Breast epithelium (tissue), 4 donors: ENCODE data around the gene HSPG2. TPM values are rescaled to one million over a fixed set of nuclear protein-coding genes. Genes with fewer than 3 reads are reported as not detected.
"Not testable (repeated sequence)": the region's sequence is repeated elsewhere in the genome, so short reads cannot be mapped to it uniquely, and the experiment has no call there.

ENCODE experiments used
- DNase-seq, 2 donors: peaks; one replicate each; pipeline ENCODE4 v3.0.0-alpha.2; 2019; ENCODE audit warnings: low spot score in 2 of 2
- H3K27ac ChIP-seq, 2 donors: fragments of 200-600 bp; sonication (generic) in 1 of 2; one replicate each; pipeline ENCODE4 v1.5.1; 2016 to 2019; ENCODE audit warnings: mild to moderate bottlenecking in 1 of 2
- H3K27me3 ChIP-seq, 2 donors: fragments of 200-600 bp; sonication (generic) in 1 of 2; one replicate each; pipeline versions ENCODE4 v1.5.1 to v1.6.0; 2017 to 2019; ENCODE audit warnings: control low read depth in 1 of 2, mild to moderate bottlenecking in 1 of 2
- H3K36me3 ChIP-seq: fragments of 200-600 bp; one replicate; pipeline ENCODE4 v1.5.1; 2019
- H3K4me1 ChIP-seq, 2 donors: fragments of 200-600 bp; sonication (generic); one replicate each; pipeline ENCODE4 v1.5.1; 2016 to 2019; ENCODE audit warnings: control low read depth in 1 of 2
- H3K4me3 ChIP-seq, 3 donors: fragments of 200-600 bp; sonication (generic); 1 replicate in 2 of 3; 2 replicates in 1 of 3; pipeline ENCODE4 v1.5.1; 2016 to 2019; ENCODE audit warnings: mild to moderate bottlenecking in 3 of 3, moderate library complexity in 2 of 3
- H3K9me3 ChIP-seq, 2 donors: fragments of 200-600 bp; sonication (generic) in 1 of 2; one replicate each; pipeline ENCODE4 v1.5.1; 2016 to 2019; ENCODE audit warnings: control low read depth in 1 of 2
- CTCF ChIP-seq, 3 donors: fragments of 450-650 bp; IDR thresholded peaks; one replicate each; pipeline ENCODE4 v1.5.1; 2016 to 2017; ENCODE audit warnings: antibody characterized with exemption in 3 of 3, mild to moderate bottlenecking in 3 of 3, moderate library complexity in 3 of 3
- POLR2A ChIP-seq: fragments of 450-650 bp; IDR thresholded peaks from one replicate; pipeline ENCODE4 v1.6.1; 2016; ENCODE audit warnings: antibody characterized with exemption, mild to moderate bottlenecking, moderate library complexity
- POLR2AphosphoS5 ChIP-seq, 3 donors: sonication (generic); formaldehyde crosslinking; IDR thresholded peaks; one replicate each; pipeline ENCODE4 v1.6.1; 2017; ENCODE audit warnings: antibody characterized with exemption in 3 of 3
- intact Hi-C: fragments of 100-400 bp; cut with DNase I; formaldehyde crosslinking; loops from one replicate; pipeline ENCODE4 v1.15.1; 2023; ENCODE audit warnings: low total_unique reads
- total RNA-seq, 3 donors: library from RNA; depleted of rRNA; stranded (reverse); fragments of >200 nt; gene quantifications; one replicate each; pipeline ENCODE4 v1.1.0, GENCODE V29; 2016

HSPG2 gene
- total RNA-seq, 3 donors from 2014 or later = 48.3 to 219 (median 95.0) TPM

DNA sequence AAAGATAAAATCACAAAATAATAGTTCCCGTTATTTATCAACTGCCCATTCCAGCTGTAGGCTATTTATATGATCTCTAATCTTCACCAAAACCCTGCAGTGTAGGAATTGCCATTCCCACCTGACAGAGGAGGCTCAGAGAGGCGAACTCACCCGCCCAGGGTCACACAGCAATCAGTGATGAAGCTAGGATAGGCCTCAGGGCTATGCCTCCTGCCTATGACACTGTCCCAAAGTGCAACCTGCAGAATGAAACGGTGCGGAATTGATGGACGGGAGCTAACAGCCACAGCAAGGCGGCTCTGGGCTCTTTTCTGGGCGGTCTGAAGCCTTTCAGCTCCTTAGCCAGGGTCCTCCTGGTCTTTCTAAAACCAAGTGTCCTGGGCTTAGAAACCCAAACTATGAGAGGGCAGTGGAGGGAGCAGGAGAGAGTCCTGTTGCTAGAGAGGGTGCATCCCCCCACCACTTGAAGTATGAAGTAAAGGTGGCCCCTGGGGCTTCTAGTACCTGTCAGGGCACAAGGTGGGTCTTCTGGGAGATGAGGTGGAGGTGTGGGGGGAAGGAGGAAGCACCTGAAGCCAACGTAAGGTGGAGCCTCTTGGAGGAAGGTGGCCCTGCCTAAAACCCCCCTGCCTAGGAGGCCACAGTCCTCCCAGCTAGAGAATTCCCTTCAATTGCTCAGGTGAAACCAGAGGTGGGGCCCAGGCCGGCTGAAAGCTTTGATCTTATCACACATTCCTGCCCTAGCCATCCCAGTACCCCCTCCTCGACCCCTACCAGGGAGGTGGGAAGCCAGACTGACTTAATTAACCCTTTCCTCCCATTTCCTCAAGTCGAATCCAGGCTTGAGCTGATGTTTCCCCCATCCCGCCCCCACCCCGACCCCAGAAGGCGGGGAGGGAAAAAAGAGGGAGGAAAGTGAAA is 14.8 kb downstream of the HSPG2 start:
- no peaks in the 10 kb centered on the region for H3K9me3 ChIP-seq
- no peak overlapping the region for H3K4me3 ChIP-seq
- no peak for DNase-seq
- TF ChIP-seq CTCF (IDR thresholded peaks at IDR 0.05) = no peak
- intact Hi-C loops = no loop called here
- peaks cover 5 to 7% of the 10 kb centered on the region in 2 donors for H3K4me1 ChIP-seq
- H3K27ac ChIP-seq = peak overlapping the region; percentile 55 to 81
- H3K27me3 ChIP-seq = no peaks in the 10 kb centered on the region
- no peaks in the 10 kb centered on the region for H3K36me3 ChIP-seq

DNA sequence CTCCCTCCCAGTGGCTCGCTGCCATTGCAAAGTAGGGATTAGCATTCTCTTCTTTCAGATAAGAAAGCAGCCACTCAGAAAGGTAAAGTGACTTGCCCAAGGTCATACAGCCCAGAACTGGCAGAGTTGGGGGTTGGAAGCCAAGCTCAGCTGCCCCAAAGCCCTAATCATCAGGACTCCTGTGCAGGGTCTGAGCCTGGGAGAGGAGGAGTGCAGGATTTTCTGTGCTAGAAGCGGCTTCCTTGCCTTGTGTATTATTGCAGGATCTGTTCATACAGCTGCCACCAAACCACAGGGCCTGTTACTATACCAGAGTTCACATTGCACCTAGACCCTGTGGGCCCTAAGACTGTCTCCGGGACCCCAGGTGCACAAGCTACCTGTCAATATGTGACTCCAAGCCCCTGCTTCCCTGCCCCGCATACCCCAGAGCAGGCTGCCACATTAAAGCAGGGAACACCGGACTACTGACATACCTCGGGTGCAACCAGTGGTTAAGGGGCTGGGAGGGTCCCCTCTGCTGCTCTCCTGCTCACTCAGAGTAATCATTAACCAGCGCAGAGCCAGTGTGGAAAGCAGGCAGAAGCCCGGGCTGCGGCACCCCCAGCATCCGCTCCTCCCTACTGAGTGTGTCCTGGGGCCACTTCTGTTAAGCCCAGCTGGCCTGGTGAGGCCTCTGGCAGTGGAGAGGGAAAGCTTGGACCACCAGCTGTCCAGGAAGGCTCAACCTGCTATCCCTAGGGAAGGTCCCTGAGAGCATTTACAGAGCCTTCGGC is 15.8 kb downstream of the HSPG2 start:
- H3K27ac ChIP-seq = peak overlapping the region; percentile 26 to 81
- intact Hi-C loops = no loop called here
- DNase-seq = no peak
- H3K4me1 ChIP-seq = peaks cover 0 to 7% of the 10 kb centered on the region in 2 donors
- H3K9me3 ChIP-seq = no peaks in the 10 kb centered on the region
- no peaks in the 10 kb centered on the region for H3K27me3 ChIP-seq
- H3K36me3 ChIP-seq = no peaks in the 10 kb centered on the region
- no peak overlapping the region for H3K4me3 ChIP-seq
- no peak for TF ChIP-seq CTCF (IDR thresholded peaks at IDR 0.05)
- no peak for TF ChIP-seq POLR2A
- TF ChIP-seq POLR2AphosphoS5 (IDR thresholded peaks at IDR 0.05) = no peak

GRCh38 chr1:21919520-21919919 is 17.6 kb downstream of the HSPG2 start:
- Histone ChIP-seq H3K9me3 (no peaks in the 10 kb centered on the region), H3K4me3 (no peak overlapping the region), H3K27ac (peak overlapping the region in 1 of 2 donors; percentile 81), H3K27me3 (no peaks in the 10 kb centered on the region), H3K4me1 (peaks cover 0 to 8% of the 10 kb centered on the region in 2 donors), H3K36me3 (no peaks in the 10 kb centered on the region)
- intact Hi-C loops = no loop called here
- no peak for TF ChIP-seq POLR2AphosphoS5 (IDR thresholded peaks at IDR 0.05)
- TF ChIP-seq POLR2A = no peak
- TF ChIP-seq CTCF (IDR thresholded peaks at IDR 0.05) = no peak
- DNase-seq = no peak

GRCh38 chr1:21917239-21917631 is 19.9 kb downstream of the HSPG2 start:
- H3K4me3 ChIP-seq, H3K36me3 ChIP-seq, H3K9me3 ChIP-seq, H3K27me3 ChIP-seq, DNase-seq, intact Hi-C loops: not testable (repeated sequence)
- peaks cover 10 to 12% of the 10 kb centered on the region in 2 donors for H3K4me1 ChIP-seq
- H3K27ac ChIP-seq = peak overlapping the region in 1 of 2 donors; percentile 26

- DNase-seq = no peak
- intact Hi-C loops = no loop called here
- no peaks in the 10 kb centered on the region for H3K27me3 ChIP-seq
- peaks cover 12 to 16% of the 10 kb centered on the region in 2 donors for H3K4me1 ChIP-seq
- H3K9me3 ChIP-seq = no peaks in the 10 kb centered on the region
- no peaks in the 10 kb centered on the region for H3K36me3 ChIP-seq
- TF ChIP-seq POLR2AphosphoS5 (IDR thresholded peaks at IDR 0.05) (no peak), CTCF (IDR thresholded peaks at IDR 0.05) (no peak), POLR2A (no peak)
- H3K27ac ChIP-seq = peak overlapping the region in 1 of 2 donors; percentile 26
- H3K4me3 ChIP-seq = no peak overlapping the region
These were observed 20.5 kb downstream of the HSPG2 start for GRCh38 chr1:21916447-21917238.
